ENCODE data around the gene ALOX5AP. TPM values are rescaled to one million over a fixed set of nuclear protein-coding genes. Genes with fewer than 3 reads are reported as not detected.

Gene ALOX5AP
- total and polyA plus RNA-seq, 7 donors, result 2.5 to 12.2 (median 5.2) TPM

- peak overlapping the region; percentile 58 for H3K4me3 ChIP-seq
- peak overlapping the region; percentile 24 for H3K27ac ChIP-seq
- peaks cover 10% of the 10 kb centered on the region for H3K4me1 ChIP-seq
- no peaks in the 10 kb centered on the region for H3K9me3 ChIP-seq
- WGBS, 3 donors, result 59 to 73% (median 64%) methylated on average over 5 of the region's 5 CpGs
- TF ChIP-seq CTCF (IDR thresholded peaks at IDR 0.05), result no peak
- no peaks in the 10 kb centered on the region for H3K36me3 ChIP-seq (ENCODE audit: insufficient read depth in 1 of 2, low read depth in 1 of 2)
- no peak for DNase-seq
- ATAC-seq, result peak in 2 of 4 donors; percentile 4 to 6
- intact Hi-C loops (cut with DNase I), result loop anchor here (2.0 to 10.0 kb wide), 7 partner anchors 60 to 678 kb away; partner anchors contain the start of genes HMGB1 (in 1 of the 2) and USPL1 (in 1 of the 2)
- H3K27me3 ChIP-seq (ENCODE audit: insufficient read depth in 3 of 3, low read length in 2 of 3), result peaks cover 0 to 2% (median 0%) of the 10 kb centered on the region in 3 donors
Measured at GRCh38 chr13:30802501-30802900, 67.2 kb downstream of the ALOX5AP start.

- Histone ChIP-seq H3K27me3 (ENCODE audit: insufficient read depth in 3 of 3, low read length in 2 of 3) (peaks cover 0 to 2% (median 0%) of the 10 kb centered on the region in 3 donors), H3K9me3 (no peaks in the 10 kb centered on the region), H3K27ac (peak overlapping the region; percentile 24), H3K4me1 (peaks cover 10% of the 10 kb centered on the region), H3K36me3 (ENCODE audit: insufficient read depth in 1 of 2, low read depth in 1 of 2) (no peaks in the 10 kb centered on the region), H3K4me3 (peak overlapping the region; percentile 58)
- 5 to 10% (median 7%) methylated on average over 30 to 32 of the region's 32 CpGs for WGBS, 3 donors
- intact Hi-C loops (cut with DNase I), result loop anchor here (2.0 to 10.0 kb wide), 7 partner anchors 59 to 678 kb away; partner anchors contain the start of genes HMGB1 (in 1 of the 2) and USPL1 (in 1 of the 2)
- DNase-seq (peak; percentile 90 to 95), ATAC-seq (peak; percentile 94 to 98 (median 97))
- TF ChIP-seq CTCF (IDR thresholded peaks at IDR 0.05), result peak; percentile 99
Measured at GRCh38 chr13:30802953-30803478, 67.7 kb downstream of the ALOX5AP start.

GRCh38 chr13:30803749-30804148, 68.4 kb downstream of the ALOX5AP start:
- H3K4me3 ChIP-seq, result peak overlapping the region; percentile 58
- no peaks in the 10 kb centered on the region for H3K9me3 ChIP-seq
- intact Hi-C loops (cut with DNase I), result loop anchor here (2.0 to 10.0 kb wide), 7 partner anchors 59 to 679 kb away; partner anchors contain the start of genes HMGB1 (in 1 of the 2) and USPL1 (in 1 of the 2)
- DNase-seq, result no peak
- peak; percentile 41 to 66 (median 47) for ATAC-seq
- H3K27ac ChIP-seq, result peak overlapping the region; percentile 24
- H3K4me1 ChIP-seq, result peaks cover 10% of the 10 kb centered on the region
- WGBS, 3 donors, result 48 to 52% (median 49%) methylated on average over 5 of the region's 5 CpGs
- TF ChIP-seq CTCF (IDR thresholded peaks at IDR 0.05), result no peak
- peaks cover 0 to 2% (median 0%) of the 10 kb centered on the region in 3 donors for H3K27me3 ChIP-seq (ENCODE audit: insufficient read depth in 3 of 3, low read length in 2 of 3)
- H3K36me3 ChIP-seq (ENCODE audit: insufficient read depth in 1 of 2, low read depth in 1 of 2), result no peaks in the 10 kb centered on the region

GRCh38 chr13:30804474-30804873, 69.1 kb downstream of the ALOX5AP start:
- Histone ChIP-seq H3K27me3 (ENCODE audit: insufficient read depth in 3 of 3, low read length in 2 of 3) (peaks cover 0 to 2% (median 0%) of the 10 kb centered on the region in 3 donors), H3K27ac (no peak overlapping the region), H3K4me1 (peaks cover 10% of the 10 kb centered on the region), H3K9me3 (no peaks in the 10 kb centered on the region), H3K36me3 (ENCODE audit: insufficient read depth in 1 of 2, low read depth in 1 of 2) (no peaks in the 10 kb centered on the region), H3K4me3 (no peak overlapping the region)
- TF ChIP-seq CTCF (IDR thresholded peaks at IDR 0.05), result no peak
- DNase-seq (no peak), ATAC-seq (no peak)
- WGBS, 3 donors, result 48 to 77% (median 59%) methylated on average over 5 of the region's 5 CpGs
- intact Hi-C loops (cut with DNase I), result loop anchor here (5.0 to 10.0 kb wide), 6 partner anchors 58 to 680 kb away; partner anchors contain the start of genes HMGB1 (in 1 of the 2) and USPL1 (in 1 of the 2)

Data from psoas muscle (tissue), 8 donors.